HG03469 (cell line): ENCODE data around the gene DNAJC21.
"Not testable (repeated sequence)": the region's sequence is repeated elsewhere in the genome, so short reads cannot be mapped to it uniquely, and the experiment has no call there.

ENCODE experiments used
- ATAC-seq: cut with Tn5 transposase; IDR thresholded peaks from one replicate; pipeline ENCODE4 v1.9.1; 2021; ENCODE audit warnings: mild to moderate bottlenecking, moderate library complexity, moderate number of reproducible peaks; ENCODE audit not compliant: unreplicated experiment

Gene DNAJC21

GRCh38 chr5:34923256-34923655, 6.1 kb upstream of the DNAJC21 start:
- ATAC-seq, result not testable (repeated sequence)

- no peak for ATAC-seq
Observed at GRCh38 chr5:34923694-34924461, 5.5 kb upstream of the DNAJC21 start.

GRCh38 chr5:34924462-34924765, 4.9 kb upstream of the DNAJC21 start:
- ATAC-seq, result no peak

GRCh38 chr5:34926318-34926888, 3.0 kb upstream of the DNAJC21 start:
- ATAC-seq, result no peak

- ATAC-seq, result no peak
Observed at GRCh38 chr5:34927785-34928184, 1.6 kb upstream of the DNAJC21 start.

- ATAC-seq, result no peak
Observed at GRCh38 chr5:34928267-34928666, 1.1 kb upstream of the DNAJC21 start.

- peak; percentile 63 for ATAC-seq
Observed at GRCh38 chr5:34929720-34930461, 532 bp downstream of the DNAJC21 start.

GRCh38 chr5:34930462-34930844, 1.1 kb downstream of the DNAJC21 start:
- no peak for ATAC-seq

GRCh38 chr5:34930870-34931269, 1.5 kb downstream of the DNAJC21 start:
- ATAC-seq, result no peak

- ATAC-seq, result no peak
Observed at GRCh38 chr5:34932947-34933346, 3.6 kb downstream of the DNAJC21 start.

GRCh38 chr5:34941936-34942335, 12.6 kb downstream of the DNAJC21 start:
- ATAC-seq, result no peak

GRCh38 chr5:34944044-34944443, 14.7 kb downstream of the DNAJC21 start:
- ATAC-seq, result no peak

- ATAC-seq, result no peak
Observed at GRCh38 chr5:34944460-34945047, 15.2 kb downstream of the DNAJC21 start.

- ATAC-seq, result no peak
Observed at GRCh38 chr5:34957321-34957720, 28.0 kb downstream of the DNAJC21 start.

GRCh38 chr5:34957857-34958690, 28.7 kb downstream of the DNAJC21 start:
- ATAC-seq, result no peak

GRCh38 chr5:34959323-34959722, 30.0 kb downstream of the DNAJC21 start:
- ATAC-seq, result peak; percentile 93

- ATAC-seq, result no peak
Observed at GRCh38 chr5:34967540-34967939, 38.2 kb downstream of the DNAJC21 start.

- ATAC-seq, result no peak
Observed at GRCh38 chr5:34968258-34968657, 38.9 kb downstream of the DNAJC21 start.

GRCh38 chr5:34970552-34970951, 41.2 kb downstream of the DNAJC21 start:
- no peak for ATAC-seq

- not testable (repeated sequence) for ATAC-seq
Observed at GRCh38 chr5:34971655-34972054, 42.3 kb downstream of the DNAJC21 start.

GRCh38 chr5:34976347-34976746, 47.0 kb downstream of the DNAJC21 start:
- no peak for ATAC-seq
